ENCODE measurements around the gene JUND.

GRCh38 chr19:18330868-18331267, 49.4 kb upstream of the JUND start:
- TF ChIP-seq CTCF (IDR thresholded peaks at IDR 0.05) (no peak), POLR2A (IDR thresholded peaks at IDR 0.05) (no peak)

Data from gastroesophageal sphincter (tissue), 3 donors.